Ectodermal cell (in vitro differentiated cells): ENCODE results near the gene NUP210.
A peak's percentile ranks its signal among the peaks of the same experiment; 100 is the strongest.
"Not testable (repeated sequence)": the region's sequence is repeated elsewhere in the genome, so short reads cannot be mapped to it uniquely, and the experiment has no call there.

Experiments
- H3K27ac ChIP-seq: 2 replicates; pipeline ENCODE4 v1.7.0; 2013; ENCODE audit warnings: mild to moderate bottlenecking, low read depth, low read length; ENCODE audit not compliant: insufficient read depth, poor library complexity, severe bottlenecking
- H3K27me3 ChIP-seq: 2 replicates; pipeline ENCODE4 v1.7.0; 2013; ENCODE audit warnings: mild to moderate bottlenecking, low read length; ENCODE audit not compliant: insufficient read depth, control insufficient read depth, poor library complexity, severe bottlenecking
- H3K36me3 ChIP-seq: one replicate; pipeline ENCODE4 v1.7.0; 2013; ENCODE audit warnings: low read length; ENCODE audit not compliant: control insufficient read depth, insufficient read depth
- H3K4me1 ChIP-seq: one replicate; pipeline ENCODE4 v1.7.0; 2013; ENCODE audit warnings: low read length; ENCODE audit not compliant: control insufficient read depth, insufficient read depth
- H3K4me3 ChIP-seq: 2 replicates; pipeline ENCODE4 v1.7.0; 2013; ENCODE audit warnings: low read depth, low read length, control low read depth; ENCODE audit not compliant: insufficient read depth
- H3K9me3 ChIP-seq: 2 replicates; pipeline ENCODE4 v1.7.0; 2013; ENCODE audit warnings: mild to moderate bottlenecking, low read length, moderate library complexity; ENCODE audit not compliant: control insufficient read depth
- WGBS, 2 experiments: methylation state at CpG; one replicate each; pipeline ENCODE4 v1.1.7; 2013; ENCODE audit warnings: missing lambda C conversion rate in 2 of 2; 5-methylcytosine and 5-hydroxymethylcytosine counted together

Gene NUP210

DNA sequence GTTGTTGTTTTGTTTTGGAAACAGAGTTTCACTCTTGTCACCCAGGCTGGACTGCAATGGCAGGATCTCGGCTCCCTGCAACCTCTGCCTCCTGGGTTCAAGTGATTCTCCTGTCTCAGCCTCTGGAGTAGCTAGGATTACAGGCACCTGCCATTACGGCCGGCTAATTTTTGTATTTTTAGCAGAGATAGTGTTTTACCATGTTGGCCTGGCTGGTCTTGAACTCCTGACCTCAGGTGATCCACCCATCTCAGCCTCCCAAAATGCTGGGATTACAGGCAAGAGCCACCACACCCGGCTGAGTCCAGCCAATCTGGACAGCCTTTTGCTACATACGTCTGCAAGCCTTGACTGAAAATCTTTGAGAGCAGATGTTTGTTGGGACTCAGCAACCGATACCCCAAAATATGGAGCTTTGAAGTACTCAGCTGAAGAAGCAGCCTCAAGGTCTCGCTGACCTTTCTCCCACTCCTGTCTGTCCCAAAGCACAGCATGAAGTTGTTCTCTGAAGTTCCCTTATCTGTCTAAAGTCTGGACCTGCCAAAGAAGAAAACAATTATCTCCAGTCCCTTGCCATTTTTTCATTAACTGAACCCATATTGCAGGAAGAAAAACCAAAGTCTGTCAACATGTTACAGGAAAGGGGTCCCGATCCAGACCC lies 9.6 kb upstream of the NUP210 start:
- H3K36me3 ChIP-seq = no peaks in the 10 kb centered on the region
- H3K27ac ChIP-seq = no peak overlapping the region
- WGBS, 2 experiments = 92 to 93% methylated on average over 8 of the region's 8 CpGs
- no peaks in the 10 kb centered on the region for H3K9me3 ChIP-seq
- no peaks in the 10 kb centered on the region for H3K27me3 ChIP-seq
- no peaks in the 10 kb centered on the region for H3K4me1 ChIP-seq
- H3K4me3 ChIP-seq = no peak overlapping the region

DNA sequence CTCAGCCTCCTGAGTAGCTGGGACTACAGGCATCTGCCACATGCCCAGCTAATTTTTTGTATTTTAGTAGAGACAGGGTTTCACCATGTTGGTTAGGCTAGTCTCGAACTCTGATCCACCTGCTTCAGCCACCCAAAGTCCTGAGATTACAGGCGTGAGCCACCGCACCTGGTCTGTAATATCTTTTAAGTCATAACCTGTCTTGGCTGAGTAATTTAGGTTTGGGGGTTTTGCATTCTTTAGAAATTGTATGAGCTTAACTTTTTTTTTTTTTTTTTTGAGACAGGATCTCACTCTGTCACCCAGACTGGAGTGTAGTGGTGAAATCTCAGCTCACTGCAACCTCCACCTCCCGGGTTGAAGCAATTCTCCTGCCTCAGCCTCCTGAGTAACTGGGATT lies 8.6 kb upstream of the NUP210 start:
- WGBS, 2 experiments = 69 to 70% methylated on average over 4 of the region's 4 CpGs
- not testable (repeated sequence) for H3K4me1 ChIP-seq

DNA sequence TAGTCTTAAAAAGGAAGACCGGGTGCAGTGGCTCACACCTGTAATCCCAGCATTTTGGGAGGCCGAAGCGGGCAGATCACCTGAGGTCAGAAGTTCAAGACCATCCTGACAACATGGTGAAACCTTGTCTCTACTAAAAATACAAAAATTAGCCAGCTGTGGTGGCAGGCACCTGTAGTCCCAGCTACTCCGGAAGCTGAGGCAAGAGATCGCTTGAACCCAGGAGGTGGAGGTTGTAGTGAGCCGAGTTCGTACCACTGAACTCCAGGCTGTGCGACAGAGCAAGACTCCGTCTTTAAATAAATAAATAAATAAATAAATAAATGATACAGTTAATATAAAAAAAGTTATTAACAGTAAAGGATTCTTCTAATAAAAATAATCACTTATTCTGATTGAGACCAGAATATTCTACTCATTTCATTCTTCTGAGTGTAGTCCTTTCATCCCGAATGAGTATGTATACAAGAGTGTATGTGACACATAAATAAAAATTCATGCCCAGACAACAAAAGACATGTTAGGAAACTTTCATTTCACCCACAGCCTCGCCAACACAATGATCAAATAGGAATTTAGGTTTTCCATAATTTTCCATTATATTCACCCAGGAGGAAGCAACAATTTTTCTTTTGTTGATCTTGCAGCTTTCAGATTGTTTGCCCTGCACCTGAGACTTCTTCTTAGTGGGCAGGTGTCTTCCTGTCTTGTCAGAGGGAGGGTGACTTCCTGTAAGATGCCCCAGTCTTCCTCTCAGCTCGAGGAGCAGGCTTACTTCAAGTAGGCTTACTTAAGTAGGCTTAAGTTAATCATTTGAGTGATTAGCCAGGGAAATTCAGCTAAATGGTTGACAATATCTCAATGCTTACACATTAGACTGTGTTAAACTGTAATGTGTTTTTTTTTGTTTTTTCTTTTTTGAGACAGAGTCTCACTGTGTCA lies 7.8 kb upstream of the NUP210 start:
- no peak overlapping the region for H3K4me3 ChIP-seq
- no peaks in the 10 kb centered on the region for H3K27me3 ChIP-seq
- H3K4me1 ChIP-seq = no peaks in the 10 kb centered on the region
- H3K27ac ChIP-seq = no peak overlapping the region
- no peaks in the 10 kb centered on the region for H3K9me3 ChIP-seq
- WGBS, 2 experiments = 93 to 94% methylated on average over 9 to 10 of the region's 12 CpGs
- no peaks in the 10 kb centered on the region for H3K36me3 ChIP-seq

More for the DNA sequence above, 8.6 kb upstream of the NUP210 start:
- H3K27me3 ChIP-seq, H3K9me3 ChIP-seq, H3K27ac ChIP-seq, H3K36me3 ChIP-seq, H3K4me3 ChIP-seq: not testable (repeated sequence)

DNA sequence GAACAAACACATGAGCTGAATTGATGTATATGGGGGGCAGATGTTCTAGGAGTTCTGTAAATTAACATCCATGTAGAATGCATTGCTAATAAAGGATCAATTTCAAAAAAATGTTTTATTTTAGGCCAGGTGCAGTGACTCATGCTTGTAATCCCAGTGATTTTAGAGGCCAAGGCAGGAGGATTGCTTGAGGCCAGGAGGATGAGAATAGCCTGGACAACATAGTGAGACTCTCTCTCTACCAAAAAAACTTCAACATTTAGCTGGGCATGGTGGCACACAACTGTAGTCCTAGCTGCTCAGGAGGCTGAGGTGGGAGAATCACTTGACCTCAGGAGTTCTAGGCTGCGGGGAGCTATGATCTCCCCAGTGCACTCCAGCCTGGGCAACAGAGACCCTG lies 6.5 kb upstream of the NUP210 start:
- 82 to 100% methylated on average over 1 of the region's 1 CpG for WGBS, 2 experiments
- H3K27me3 ChIP-seq = no peaks in the 10 kb centered on the region
- no peaks in the 10 kb centered on the region for H3K9me3 ChIP-seq
- H3K4me1 ChIP-seq = no peaks in the 10 kb centered on the region
- no peaks in the 10 kb centered on the region for H3K36me3 ChIP-seq
- no peak overlapping the region for H3K4me3 ChIP-seq
- no peak overlapping the region for H3K27ac ChIP-seq

DNA sequence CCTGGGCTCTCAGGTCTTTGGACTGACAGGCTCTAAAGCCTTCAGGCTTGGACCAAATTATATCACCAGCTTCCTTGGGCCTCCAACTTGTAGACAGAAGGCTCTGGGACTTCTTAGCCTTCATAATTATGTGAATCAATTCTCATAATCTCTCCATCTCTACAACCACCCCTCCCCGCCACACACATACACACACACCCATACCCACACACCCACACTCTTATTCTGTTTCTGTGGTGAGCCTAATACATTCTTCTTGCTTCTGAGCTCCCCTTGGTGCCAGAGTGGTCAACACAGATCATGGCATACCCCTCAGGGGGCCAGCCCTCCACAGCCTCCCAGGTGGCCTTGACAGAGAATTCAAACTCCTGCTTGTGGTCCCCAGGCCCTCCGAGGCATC lies 5.6 kb upstream of the NUP210 start:
- Histone ChIP-seq H3K36me3 (no peaks in the 10 kb centered on the region), H3K27me3 (peaks cover 7% of the 10 kb centered on the region), H3K27ac (no peak overlapping the region), H3K4me1 (peaks cover 6% of the 10 kb centered on the region), H3K4me3 (no peak overlapping the region), H3K9me3 (no peaks in the 10 kb centered on the region)
- WGBS, 2 experiments = 87 to 92% methylated on average over 2 of the region's 2 CpGs

DNA sequence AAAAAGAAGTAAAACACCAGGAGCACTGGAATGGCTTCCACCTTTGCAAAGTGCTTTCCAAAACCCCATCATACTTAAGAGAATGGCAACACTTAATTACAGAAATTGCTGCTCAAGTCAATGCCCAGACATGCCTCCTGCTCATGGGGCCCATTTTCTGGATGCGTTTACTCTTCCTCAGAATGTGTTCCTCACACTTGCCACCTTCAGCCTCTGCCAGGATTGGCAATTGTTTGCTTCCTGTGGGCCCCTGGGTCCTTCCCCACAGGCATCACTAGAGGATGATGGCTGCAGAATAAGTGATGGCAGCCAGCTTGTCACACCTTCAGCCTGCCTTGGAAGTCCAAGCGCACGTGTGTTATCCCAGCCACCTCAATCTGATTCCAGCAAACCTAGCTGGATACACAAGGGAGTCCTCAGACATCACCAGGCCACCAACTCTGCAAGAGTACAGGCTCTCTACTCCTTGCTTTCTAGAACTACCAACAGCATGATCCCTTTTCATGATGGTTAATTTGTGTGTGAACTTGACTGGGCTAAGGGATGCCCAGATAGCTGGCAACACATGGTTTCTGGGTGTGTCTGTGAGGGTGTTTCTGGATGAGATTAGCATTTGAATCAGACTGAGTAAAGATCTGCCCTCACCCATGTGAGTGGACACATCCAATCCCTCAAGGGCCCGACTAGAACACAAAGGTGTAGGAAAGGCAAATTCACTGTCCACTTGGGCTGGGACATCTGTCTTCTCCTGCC lies 4.9 kb upstream of the NUP210 start:
- H3K9me3 ChIP-seq = no peaks in the 10 kb centered on the region
- 95 to 96% methylated on average over 4 of the region's 4 CpGs for WGBS, 2 experiments
- peaks cover 7% of the 10 kb centered on the region for H3K4me1 ChIP-seq
- no peak overlapping the region for H3K4me3 ChIP-seq
- no peaks in the 10 kb centered on the region for H3K36me3 ChIP-seq
- peaks cover 10% of the 10 kb centered on the region for H3K27me3 ChIP-seq
- H3K27ac ChIP-seq = no peak overlapping the region

DNA sequence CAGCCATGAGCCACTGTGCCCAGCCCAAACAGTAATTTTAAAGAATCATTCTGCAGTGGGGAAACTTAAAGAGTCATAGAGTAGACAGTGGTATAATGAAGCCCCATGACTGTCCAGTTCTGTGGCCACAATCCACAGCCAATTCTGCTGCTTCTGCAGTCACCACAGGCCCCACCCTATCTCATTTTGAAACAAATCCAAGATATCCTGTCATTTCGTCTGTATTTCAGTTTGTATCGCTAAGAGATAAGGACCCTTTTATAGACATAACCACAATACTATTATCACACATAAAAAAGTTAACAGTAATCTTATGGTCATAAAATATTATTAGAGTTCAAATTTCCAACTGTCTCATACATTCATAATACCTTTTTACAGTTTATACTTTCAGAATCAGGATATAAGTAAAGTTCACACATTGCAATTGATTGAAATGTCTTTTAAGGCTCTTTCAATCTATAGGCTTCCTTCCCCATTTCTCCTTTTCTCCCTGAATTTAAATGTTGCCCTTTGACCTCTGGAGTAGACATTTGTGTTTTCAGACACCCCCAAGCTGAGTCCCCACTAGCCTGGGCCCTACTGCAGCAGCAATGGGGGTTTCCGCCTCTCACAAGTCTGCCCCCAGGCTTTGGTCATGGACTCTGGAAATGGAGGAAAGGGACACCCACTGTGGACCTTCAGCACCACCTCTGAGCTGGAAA lies 4.2 kb upstream of the NUP210 start:
- Histone ChIP-seq H3K4me3 (no peak overlapping the region), H3K27ac (no peak overlapping the region), H3K9me3 (no peaks in the 10 kb centered on the region), H3K4me1 (peaks cover 7% of the 10 kb centered on the region), H3K27me3 (peaks cover 14% of the 10 kb centered on the region), H3K36me3 (no peaks in the 10 kb centered on the region)
- WGBS, 2 experiments = 89 to 93% methylated on average over 3 of the region's 3 CpGs

DNA sequence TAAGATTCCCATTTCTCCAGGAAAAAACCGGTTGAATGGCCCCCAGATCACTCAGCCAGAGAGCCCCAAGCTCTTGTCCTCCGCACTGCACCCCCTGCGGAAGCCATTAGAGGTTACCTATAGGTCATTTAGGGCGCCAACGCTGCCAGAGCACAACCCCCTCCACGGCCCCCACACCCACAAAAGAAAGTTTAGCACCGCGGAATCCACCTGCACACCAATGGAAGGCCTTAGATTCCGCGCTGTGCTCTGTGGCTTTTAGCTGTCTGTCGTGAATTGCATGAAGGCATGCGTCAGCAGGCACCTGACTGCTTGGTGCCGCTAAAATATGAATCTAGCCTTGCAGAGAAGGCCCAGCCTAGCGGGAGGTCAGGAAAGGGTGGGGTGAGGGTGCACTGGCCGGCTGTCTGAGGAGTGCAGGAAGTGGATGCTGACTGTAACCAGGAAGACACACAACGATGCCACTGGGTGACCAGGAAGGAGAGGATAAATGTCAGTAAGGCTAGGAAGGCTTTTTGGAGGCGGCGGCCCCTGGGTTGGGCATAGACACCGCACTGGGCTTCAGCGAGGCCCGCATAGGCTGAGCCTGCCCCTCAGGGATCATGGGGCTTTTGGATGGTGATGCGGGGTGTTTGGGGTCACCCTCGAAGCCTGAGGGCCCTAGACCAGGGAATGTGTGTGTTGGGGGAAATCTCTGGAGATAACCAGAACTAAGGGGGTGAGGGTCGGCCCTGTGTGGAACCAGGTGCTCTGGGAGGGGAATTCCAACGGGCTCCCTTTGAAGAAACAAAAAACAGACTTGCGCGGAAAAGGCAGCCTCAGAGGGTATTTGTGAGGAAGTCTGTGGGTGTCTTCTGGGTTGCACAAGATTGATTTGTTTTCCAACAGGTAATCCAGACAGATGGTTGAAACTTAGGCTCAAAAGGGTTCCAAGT lies 976 bp upstream of the NUP210 start:
- peaks cover 7% of the 10 kb centered on the region for H3K4me1 ChIP-seq
- no peaks in the 10 kb centered on the region for H3K36me3 ChIP-seq
- H3K27ac ChIP-seq = no peak overlapping the region
- peaks cover 20% of the 10 kb centered on the region for H3K27me3 ChIP-seq
- WGBS, 2 experiments = 61 to 65% methylated on average over 27 of the region's 27 CpGs
- peak overlapping the region; percentile 57 for H3K4me3 ChIP-seq
- H3K9me3 ChIP-seq = no peaks in the 10 kb centered on the region

DNA sequence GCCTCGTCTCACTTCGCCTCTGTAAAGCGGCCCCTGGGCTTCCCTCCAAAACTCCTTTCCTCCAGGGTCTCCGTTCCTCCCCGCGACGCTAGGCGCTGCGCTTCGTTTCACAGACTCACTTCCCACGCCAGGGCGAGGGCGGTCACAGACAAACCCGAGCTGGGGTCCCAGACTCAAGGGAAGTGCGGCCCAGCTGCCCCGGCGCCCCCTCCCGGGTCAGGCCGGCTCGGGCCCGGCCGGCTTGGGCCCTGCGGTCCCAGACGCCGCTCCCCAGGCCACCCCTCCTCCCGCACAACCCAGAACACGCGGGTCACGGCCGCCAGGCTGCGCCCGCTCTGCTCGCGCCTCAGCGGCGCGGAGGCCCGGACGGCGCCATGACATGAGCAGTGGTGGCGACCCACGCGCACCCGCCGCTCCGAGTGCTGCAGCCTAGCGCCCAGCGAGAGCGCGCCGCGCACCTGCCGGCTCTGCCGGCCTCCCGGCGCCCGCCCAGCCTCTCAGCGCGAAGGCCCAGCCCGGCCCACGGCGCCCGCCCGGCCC lies 547 bp downstream of the NUP210 start:
- H3K36me3 ChIP-seq = no peaks in the 10 kb centered on the region
- 0 to 1% methylated on average over 64 of the region's 64 CpGs for WGBS, 2 experiments
- H3K27me3 ChIP-seq = peaks cover 20% of the 10 kb centered on the region
- peak overlapping the region; percentile 57 for H3K4me3 ChIP-seq
- no peaks in the 10 kb centered on the region for H3K9me3 ChIP-seq
- H3K27ac ChIP-seq = no peak overlapping the region
- peaks cover 7% of the 10 kb centered on the region for H3K4me1 ChIP-seq
